HL-60 (cell line): ENCODE data around the gene NOD2.

Source experiments
- DNase-seq, 2 experiments: peaks; one replicate each; pipeline ENCODE4 v3.0.0-alpha.2; 2010 to 2020; ENCODE audit warnings: low read depth in 1 of 2, low spot score in 1 of 2
- H3K27ac ChIP-seq: fragments of 250-450 bp; sonication (Bioruptor Pico); replicated peaks from 2 replicates; pipeline ENCODE4 v1.5.1; 2020; ENCODE audit warnings: mild to moderate bottlenecking, moderate library complexity
- H3K27me3 ChIP-seq: fragments of 250-450 bp; sonication (Bioruptor Pico); 2 replicates; pipeline ENCODE4 v1.5.1; 2021; ENCODE audit warnings: mild to moderate bottlenecking, moderate library complexity; ENCODE audit not compliant: insufficient read depth, poor library complexity, severe bottlenecking
- H3K4me3 ChIP-seq: replicated peaks from 2 replicates; pipeline ENCODE4 v1.5.1; 2011; ENCODE audit warnings: mild to moderate bottlenecking, control low read depth, low read length; ENCODE audit not compliant: insufficient read depth
- GABPA ChIP-seq: IDR thresholded peaks from 2 replicates; pipeline ENCODE4 v1.6.1; 2012; ENCODE audit warnings: low read depth
- POLR2AphosphoS5 ChIP-seq: IDR thresholded peaks from 2 replicates; pipeline ENCODE4 v1.6.1; 2012; ENCODE audit warnings: low read depth
- SPI1 ChIP-seq: IDR thresholded peaks from 2 replicates; pipeline ENCODE4 v1.6.1; 2012; ENCODE audit warnings: low read depth, mild to moderate bottlenecking, borderline replicate concordance
- TF ChIP-seq, protein P1 (sequence below): IDR thresholded peaks from 2 replicates; pipeline ENCODE4 v1.6.1; 2012; ENCODE audit warnings: low read depth; ENCODE audit not compliant: insufficient replicate concordance
- TF ChIP-seq, protein P2 (sequence below): IDR thresholded peaks from one replicate; pipeline ENCODE4 v1.5.1; 2011; ENCODE audit warnings: low read length, control low read depth, inconsistent platforms; ENCODE audit not compliant: insufficient read depth

NOD2 gene

GRCh38 chr16:50696575-50697420 is 3.4 kb downstream of the NOD2 start:
- Histone ChIP-seq H3K27ac (peak overlapping the region; percentile 20), H3K4me3 (no peak overlapping the region), H3K27me3 (no peaks in the 10 kb centered on the region)
- TF ChIP-seq, protein P1, sequence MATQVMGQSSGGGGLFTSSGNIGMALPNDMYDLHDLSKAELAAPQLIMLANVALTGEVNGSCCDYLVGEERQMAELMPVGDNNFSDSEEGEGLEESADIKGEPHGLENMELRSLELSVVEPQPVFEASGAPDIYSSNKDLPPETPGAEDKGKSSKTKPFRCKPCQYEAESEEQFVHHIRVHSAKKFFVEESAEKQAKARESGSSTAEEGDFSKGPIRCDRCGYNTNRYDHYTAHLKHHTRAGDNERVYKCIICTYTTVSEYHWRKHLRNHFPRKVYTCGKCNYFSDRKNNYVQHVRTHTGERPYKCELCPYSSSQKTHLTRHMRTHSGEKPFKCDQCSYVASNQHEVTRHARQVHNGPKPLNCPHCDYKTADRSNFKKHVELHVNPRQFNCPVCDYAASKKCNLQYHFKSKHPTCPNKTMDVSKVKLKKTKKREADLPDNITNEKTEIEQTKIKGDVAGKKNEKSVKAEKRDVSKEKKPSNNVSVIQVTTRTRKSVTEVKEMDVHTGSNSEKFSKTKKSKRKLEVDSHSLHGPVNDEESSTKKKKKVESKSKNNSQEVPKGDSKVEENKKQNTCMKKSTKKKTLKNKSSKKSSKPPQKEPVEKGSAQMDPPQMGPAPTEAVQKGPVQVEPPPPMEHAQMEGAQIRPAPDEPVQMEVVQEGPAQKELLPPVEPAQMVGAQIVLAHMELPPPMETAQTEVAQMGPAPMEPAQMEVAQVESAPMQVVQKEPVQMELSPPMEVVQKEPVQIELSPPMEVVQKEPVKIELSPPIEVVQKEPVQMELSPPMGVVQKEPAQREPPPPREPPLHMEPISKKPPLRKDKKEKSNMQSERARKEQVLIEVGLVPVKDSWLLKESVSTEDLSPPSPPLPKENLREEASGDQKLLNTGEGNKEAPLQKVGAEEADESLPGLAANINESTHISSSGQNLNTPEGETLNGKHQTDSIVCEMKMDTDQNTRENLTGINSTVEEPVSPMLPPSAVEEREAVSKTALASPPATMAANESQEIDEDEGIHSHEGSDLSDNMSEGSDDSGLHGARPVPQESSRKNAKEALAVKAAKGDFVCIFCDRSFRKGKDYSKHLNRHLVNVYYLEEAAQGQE = no peak
- TF ChIP-seq POLR2AphosphoS5 (no peak), SPI1 (no peak)
- DNase-seq = peak; percentile 77 to 86

- H3K4me3 ChIP-seq = no peak overlapping the region
- H3K27me3 ChIP-seq = no peaks in the 10 kb centered on the region
- peak overlapping the region; percentile 20; the same call in 1 of the 2 replicates for H3K27ac ChIP-seq
- no peak for DNase-seq
- TF ChIP-seq, protein P1 = no peak
- TF ChIP-seq, protein P2, sequence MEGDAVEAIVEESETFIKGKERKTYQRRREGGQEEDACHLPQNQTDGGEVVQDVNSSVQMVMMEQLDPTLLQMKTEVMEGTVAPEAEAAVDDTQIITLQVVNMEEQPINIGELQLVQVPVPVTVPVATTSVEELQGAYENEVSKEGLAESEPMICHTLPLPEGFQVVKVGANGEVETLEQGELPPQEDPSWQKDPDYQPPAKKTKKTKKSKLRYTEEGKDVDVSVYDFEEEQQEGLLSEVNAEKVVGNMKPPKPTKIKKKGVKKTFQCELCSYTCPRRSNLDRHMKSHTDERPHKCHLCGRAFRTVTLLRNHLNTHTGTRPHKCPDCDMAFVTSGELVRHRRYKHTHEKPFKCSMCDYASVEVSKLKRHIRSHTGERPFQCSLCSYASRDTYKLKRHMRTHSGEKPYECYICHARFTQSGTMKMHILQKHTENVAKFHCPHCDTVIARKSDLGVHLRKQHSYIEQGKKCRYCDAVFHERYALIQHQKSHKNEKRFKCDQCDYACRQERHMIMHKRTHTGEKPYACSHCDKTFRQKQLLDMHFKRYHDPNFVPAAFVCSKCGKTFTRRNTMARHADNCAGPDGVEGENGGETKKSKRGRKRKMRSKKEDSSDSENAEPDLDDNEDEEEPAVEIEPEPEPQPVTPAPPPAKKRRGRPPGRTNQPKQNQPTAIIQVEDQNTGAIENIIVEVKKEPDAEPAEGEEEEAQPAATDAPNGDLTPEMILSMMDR = no peak
- TF ChIP-seq POLR2AphosphoS5 (no peak), GABPA (no peak), SPI1 (no peak)
Measured at GRCh38 chr16:50697421-50697715, 4.0 kb downstream of the NOD2 start.

DNA sequence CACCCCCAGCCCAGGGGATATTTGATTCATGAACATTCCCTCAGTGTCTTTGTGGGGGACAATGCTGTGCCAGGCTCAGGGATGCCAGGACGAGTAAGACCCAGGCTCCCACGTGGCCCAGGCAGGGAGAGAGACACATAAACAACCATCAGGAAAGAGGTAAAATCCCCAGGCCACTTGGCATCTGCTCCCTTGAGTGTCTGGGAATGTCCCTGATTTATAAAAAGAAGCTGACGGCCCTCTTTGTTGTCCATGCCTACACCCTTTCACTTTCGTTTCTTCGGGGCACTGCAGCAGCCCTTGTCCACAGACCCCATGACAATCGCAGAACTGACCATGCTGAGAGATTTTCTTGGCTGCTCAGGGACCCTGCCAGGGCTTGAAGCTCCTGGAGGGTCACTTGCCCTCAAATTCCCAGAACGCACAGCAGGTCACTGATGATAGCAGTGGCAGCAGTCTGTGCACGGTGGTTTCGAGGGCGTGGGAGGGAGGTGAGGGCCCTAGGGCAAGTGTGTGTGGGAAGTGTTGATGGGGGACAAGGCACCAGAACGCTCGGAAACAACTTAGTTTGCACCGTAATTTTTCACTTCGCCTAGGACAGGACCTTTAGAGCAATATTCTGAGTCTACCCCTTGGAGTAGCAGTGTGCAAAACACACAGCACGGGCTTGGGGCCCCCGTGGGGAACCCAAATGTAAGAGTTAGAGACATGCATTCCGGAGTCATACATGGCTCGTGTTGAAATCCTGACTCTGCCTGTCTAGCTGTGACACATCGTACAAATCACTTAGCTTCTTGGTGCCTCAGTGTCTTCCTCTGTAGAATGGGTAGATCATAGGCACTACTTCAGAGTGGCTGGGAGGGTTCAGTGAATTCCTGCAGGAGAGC is 4.7 kb downstream of the NOD2 start:
- Histone ChIP-seq H3K27me3 (no peaks in the 10 kb centered on the region), H3K27ac (no peak overlapping the region), H3K4me3 (no peak overlapping the region)
- TF ChIP-seq GABPA (no peak), POLR2AphosphoS5 (no peak)
- TF ChIP-seq, protein P1 = no peak
- no peak for DNase-seq
